ENCODE results near the gene CAMTA1. TPM values are rescaled to one million over a fixed set of nuclear protein-coding genes. Genes with fewer than 3 reads are reported as not detected.
"Not testable (repeated sequence)": the region's sequence is repeated elsewhere in the genome, so short reads cannot be mapped to it uniquely, and the experiment has no call there.

The CAMTA1 gene
- total RNA-seq, 1 experiment from 2014 or later = 105 TPM

GRCh38 chr1:7691576-7691975 is 906.3 kb downstream of the CAMTA1 start:
- no peak for DNase-seq (ENCODE audit: low read depth)

- DNase-seq (ENCODE audit: low read depth) = no peak
These were observed 906.8 kb downstream of the CAMTA1 start for GRCh38 chr1:7692005-7692404.

- DNase-seq (ENCODE audit: low read depth) = not testable (repeated sequence)
These were observed 907.8 kb downstream of the CAMTA1 start for GRCh38 chr1:7693037-7693436.

- DNase-seq (ENCODE audit: low read depth) = no peak
These were observed 908.4 kb downstream of the CAMTA1 start for GRCh38 chr1:7693662-7694061.

- no peak for DNase-seq (ENCODE audit: low read depth)
These were observed 909.6 kb downstream of the CAMTA1 start for GRCh38 chr1:7694600-7695496.

- no peak for DNase-seq (ENCODE audit: low read depth)
These were observed 910.4 kb downstream of the CAMTA1 start for GRCh38 chr1:7695497-7696117.

- no peak for DNase-seq (ENCODE audit: low read depth)
These were observed 913.4 kb downstream of the CAMTA1 start for GRCh38 chr1:7698641-7699040.

- no peak for DNase-seq (ENCODE audit: low read depth)
These were observed 917.1 kb downstream of the CAMTA1 start for GRCh38 chr1:7702365-7702764.

GRCh38 chr1:7703321-7704213 is 918.3 kb downstream of the CAMTA1 start:
- peak; percentile 40 for DNase-seq (ENCODE audit: low read depth)

- DNase-seq (ENCODE audit: low read depth) = peak; percentile 97
These were observed 919.2 kb downstream of the CAMTA1 start for GRCh38 chr1:7704214-7705047.

GRCh38 chr1:7705048-7705907 is 920.0 kb downstream of the CAMTA1 start:
- DNase-seq (ENCODE audit: low read depth) = peak; percentile 25

- no peak for DNase-seq (ENCODE audit: low read depth)
These were observed 920.6 kb downstream of the CAMTA1 start for GRCh38 chr1:7705908-7706216.

GRCh38 chr1:7707527-7707926 is 922.3 kb downstream of the CAMTA1 start:
- peak; percentile 78 for DNase-seq (ENCODE audit: low read depth)

- not testable (repeated sequence) for DNase-seq (ENCODE audit: low read depth)
These were observed 922.8 kb downstream of the CAMTA1 start for GRCh38 chr1:7708065-7708464.

GRCh38 chr1:7710859-7711258 is 925.6 kb downstream of the CAMTA1 start:
- DNase-seq (ENCODE audit: low read depth) = no peak

GRCh38 chr1:7712731-7713323 is 927.6 kb downstream of the CAMTA1 start:
- DNase-seq (ENCODE audit: low read depth) = no peak

GRCh38 chr1:7716506-7716905 is 931.3 kb downstream of the CAMTA1 start:
- DNase-seq (ENCODE audit: low read depth) = no peak

GRCh38 chr1:7717748-7718368 is 932.6 kb downstream of the CAMTA1 start:
- no peak for DNase-seq (ENCODE audit: low read depth)

- DNase-seq (ENCODE audit: low read depth) = no peak
These were observed 934.3 kb downstream of the CAMTA1 start for GRCh38 chr1:7719468-7720094.
